Hippocampal formation (tissue), 2 donors: Measurements from ENCODE around the gene UGT1A8.
"Not testable (repeated sequence)": the region's sequence is repeated elsewhere in the genome, so short reads cannot be mapped to it uniquely, and the experiment has no call there.

Experiments used
- DNase-seq, 2 donors: peaks; one replicate each; lab custom pipeline; 2025; lab: John Stamatoyannopoulos, UW

Gene UGT1A8

DNA sequence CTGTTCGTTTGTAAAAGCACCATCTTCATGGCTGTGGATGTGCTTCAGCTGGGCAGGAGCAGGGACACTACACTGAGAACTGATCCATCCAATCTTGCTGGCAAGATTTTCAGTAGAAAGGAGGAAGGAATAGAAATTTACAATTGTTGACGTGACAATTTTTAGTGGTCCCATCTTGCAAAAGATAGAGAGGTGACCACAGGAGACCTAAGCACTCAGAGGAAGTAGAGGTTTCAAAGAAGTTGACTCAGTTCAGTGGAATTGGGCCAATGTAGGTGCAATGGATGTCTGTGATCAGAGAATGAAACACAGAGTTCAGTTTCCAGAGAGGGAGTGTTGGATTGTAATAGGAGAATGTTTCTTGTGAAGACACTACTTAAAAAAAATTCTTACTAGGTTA is 96.7 kb downstream of the UGT1A8 start:
- DNase-seq: no peak

- no peak for DNase-seq
Observed at GRCh38 chr2:233718552-233718951, 101.1 kb downstream of the UGT1A8 start, which contains the start of gene UGT1A4. UGT1A4 (plus strand) TSS chr2:233718736; CDS start chr2:233718821, 85 bp downstream.

DNA sequence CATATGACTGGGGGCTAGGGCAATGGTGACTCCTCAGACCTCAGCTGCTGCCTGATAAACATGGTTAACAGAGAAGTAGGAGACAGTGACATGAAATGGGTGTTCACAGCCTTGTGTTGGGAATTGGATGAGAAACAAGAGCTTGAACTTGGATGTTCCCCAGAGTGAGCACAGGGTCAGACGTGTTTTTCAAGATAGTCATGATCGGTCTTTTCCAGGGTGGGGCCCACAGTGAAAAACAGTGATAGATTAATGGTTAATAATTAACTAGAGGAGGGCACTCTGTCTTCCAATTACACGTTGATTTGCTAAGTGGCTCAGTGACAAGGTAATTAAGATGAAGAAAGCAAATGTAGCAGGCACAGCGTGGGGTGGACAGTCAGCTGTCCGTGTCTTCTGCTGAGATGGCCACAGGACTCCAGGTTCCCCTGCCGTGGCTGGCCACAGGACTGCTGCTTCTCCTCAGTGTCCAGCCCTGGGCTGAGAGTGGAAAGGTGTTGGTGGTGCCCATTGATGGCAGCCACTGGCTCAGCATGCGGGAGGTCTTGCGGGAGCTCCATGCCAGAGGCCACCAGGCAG is 111.4 kb downstream of the UGT1A8 start, which contains the start of gene UGT1A3:
UGT1A3 (plus strand) TSS at position 320 of the 579 bp plus-strand sequence; CDS start at position 405, 85 bp downstream.
- no peak for DNase-seq

GRCh38 chr2:233736868-233737653 is 119.6 kb downstream of the UGT1A8 start:
- not testable (repeated sequence) for DNase-seq

DNA sequence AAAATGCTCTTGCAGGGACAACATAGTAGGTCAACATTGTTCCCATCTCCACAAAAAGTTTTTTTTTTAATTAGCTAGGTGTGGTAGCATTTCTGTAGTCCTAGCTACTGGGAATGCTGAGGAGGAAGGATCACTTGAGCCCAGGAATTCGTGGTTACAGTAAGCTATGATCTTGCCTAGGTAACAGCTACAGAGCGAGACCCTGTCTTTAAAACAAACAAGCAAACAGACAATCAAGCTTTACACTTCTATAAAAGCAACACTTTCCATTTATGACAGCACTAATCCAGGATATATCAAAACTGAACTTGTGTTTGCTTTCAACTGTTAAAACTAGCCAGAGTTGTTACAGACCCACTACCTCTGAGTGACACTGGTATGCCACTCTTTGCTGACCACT is 123.4 kb downstream of the UGT1A8 start:
- DNase-seq: no peak

DNA sequence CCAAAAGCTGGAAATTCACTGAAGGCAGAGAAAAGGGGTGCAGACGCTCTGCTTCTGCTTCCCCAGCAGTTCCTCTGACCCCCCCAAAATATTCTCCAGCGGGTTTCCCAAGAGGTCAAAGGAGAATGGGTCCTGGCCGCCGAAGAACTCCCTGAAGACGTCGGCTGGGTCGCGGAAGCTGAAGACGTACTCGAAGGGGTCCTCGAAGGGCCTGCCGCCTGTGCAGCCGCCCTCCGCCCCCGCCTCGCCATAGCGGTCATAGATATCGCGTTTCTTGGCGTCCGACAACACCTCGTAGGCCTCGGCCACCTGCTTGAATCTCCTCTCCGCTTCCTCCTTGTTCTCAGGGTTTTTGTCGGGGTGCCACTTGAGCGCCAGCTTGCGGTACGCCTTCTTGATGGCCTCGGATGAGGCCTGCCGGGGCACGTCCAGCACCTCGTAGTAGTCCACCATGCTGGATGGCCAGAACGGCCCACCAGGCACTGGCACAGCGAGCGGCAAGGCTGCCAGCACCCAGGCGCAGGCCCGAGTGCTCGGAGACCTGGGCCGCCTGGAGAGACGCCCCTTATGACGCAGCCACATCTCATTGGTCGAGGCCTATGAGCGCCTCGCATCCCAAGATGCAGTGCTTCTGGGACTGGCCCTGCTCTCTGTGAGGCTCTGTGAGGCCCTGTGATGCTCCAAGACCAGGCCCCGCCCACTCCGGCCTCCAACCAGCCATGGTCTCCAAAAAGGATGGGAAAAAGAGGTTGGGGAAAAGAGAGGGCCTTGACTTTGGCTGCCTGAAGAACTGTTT is 126.2 kb downstream of the UGT1A8 start:
- no peak for DNase-seq

- DNase-seq: no peak
Observed at GRCh38 chr2:233745073-233745755, 127.8 kb downstream of the UGT1A8 start.

DNA sequence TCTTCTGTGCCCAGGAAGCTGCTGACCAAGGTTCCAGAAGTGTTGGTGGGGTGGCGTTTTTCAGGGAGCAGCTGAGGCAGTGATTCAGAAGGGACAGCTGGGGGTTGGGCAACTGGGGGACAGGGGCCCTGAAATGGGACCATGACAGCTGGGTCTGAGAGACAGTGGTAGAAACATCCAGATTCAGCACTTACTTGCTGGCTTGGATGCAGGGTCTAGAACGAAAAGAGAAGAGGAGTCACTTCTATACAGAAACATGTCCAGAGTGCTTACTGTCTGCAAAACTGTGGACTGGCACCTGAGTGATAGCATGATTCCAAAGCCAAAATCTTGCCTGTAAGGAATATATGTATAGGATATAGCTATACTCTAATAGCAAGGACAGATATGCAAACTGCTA is 128.4 kb downstream of the UGT1A8 start:
- not testable (repeated sequence) for DNase-seq

DNA sequence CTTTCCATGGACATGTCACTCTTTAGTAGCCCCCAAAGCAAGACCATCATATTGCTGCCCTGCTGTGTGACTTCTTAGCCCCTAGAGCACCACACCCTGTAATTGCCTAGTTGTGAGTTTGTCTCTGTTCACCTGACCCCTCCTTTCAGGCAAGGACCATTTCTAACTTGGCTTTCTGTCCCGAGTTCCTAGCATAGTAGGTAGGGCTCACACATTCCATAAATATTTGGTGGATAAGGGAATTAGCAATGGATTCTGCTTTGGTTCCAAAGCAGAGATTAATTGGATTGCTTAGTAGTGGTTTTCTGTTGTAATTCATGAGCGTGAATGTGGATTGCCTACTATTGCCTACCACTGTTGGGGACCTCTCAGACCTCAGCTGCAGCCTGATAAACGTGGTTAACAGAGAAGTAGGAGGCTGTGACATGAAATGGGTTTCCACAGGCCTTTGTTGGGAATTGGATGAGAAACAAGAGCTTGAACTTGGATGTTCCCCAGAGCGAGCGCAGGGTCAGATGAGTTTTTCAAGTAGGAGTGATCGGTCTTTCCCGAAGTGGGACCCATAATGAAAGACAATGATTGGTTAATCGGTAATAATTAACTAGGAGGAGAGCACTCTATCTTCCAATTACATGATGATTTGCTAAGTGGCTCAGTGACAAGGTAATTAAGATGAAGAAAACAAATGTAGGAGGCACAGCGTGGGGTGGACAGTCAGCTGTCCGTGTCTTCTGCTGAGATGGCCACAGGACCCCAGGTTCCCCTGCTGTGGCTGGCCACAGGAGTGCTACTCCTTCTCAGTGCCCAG is 129.2 kb downstream of the UGT1A8 start:
- no peak for DNase-seq

DNA sequence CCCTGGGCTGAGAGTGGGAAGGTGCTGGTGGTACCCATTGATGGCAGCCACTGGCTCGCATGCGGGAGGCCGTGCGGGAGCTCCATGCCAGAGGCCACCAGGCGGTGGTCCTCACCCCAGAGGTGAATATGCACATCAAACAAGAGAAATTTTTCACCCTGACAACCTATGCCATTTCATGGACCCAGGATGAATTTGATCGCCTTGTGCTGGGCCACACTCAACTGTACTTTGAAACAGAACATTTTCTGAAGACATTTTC is 129.8 kb downstream of the UGT1A8 start:
- DNase-seq: no peak

- not testable (repeated sequence) for DNase-seq
Observed at GRCh38 chr2:233750689-233751088, 133.3 kb downstream of the UGT1A8 start.

- DNase-seq: not testable (repeated sequence)
Observed at GRCh38 chr2:233751212-233752009, 134.0 kb downstream of the UGT1A8 start.

DNA sequence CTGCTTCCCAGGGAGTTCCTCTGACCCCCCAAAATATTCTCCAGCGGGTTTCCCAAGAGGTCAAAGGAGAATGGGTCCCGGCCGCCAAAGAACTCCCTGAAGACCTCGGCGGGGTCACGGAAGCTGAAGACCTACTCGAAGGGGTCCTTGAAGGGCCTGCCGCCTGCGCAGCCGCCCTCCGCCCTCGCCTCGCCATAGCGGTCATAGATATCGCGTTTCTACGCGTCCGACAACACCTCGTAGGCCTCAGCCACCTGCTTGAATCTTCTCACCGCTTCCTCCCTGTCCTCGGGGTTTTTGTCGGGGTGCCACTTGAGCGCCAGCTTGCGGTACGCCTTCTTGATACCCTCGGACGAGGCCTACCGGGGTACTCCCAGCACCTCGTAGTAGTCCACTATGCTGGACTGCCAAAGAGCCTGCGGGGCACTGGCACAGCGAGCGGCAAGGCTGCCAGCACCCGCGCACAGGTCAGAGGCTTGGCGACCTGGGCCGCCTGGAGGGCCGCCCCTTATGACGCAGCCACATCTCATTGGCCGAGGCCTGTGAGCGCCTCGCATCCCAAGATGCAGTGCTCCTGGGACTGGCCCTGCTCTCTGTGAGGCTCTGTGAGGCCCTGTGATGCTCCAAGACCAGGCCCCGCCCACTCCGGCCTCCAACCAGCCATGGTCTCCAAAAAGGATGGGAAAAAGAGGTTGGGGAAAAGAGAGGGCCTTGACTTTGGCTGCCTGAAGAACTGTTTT is 137.6 kb downstream of the UGT1A8 start:
- DNase-seq: no peak

- DNase-seq: no peak
Observed at GRCh38 chr2:233756429-233757081, 139.1 kb downstream of the UGT1A8 start.

DNA sequence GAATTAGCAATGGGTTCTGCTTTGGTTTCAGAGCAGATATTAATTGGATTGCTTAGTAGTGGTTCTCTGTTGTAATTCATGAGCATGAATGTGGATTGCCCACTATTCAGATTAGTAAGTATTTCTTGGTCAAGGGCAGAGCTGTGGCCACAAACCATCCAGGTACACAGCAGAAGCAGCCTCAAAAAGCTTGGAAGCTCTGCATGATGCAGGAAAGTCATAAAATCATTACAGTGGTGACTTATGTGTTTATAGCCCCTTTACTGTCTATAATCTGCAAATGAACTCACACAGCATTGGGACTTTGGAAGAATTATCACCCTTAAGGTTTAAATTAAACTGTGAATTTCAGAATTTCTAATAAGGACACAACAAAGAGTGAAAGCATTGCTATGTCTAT is 140.7 kb downstream of the UGT1A8 start:
- DNase-seq: no peak

GRCh38 chr2:233758849-233759248 is 141.4 kb downstream of the UGT1A8 start:
- DNase-seq: no peak

GRCh38 chr2:233760043-233760442 is 142.6 kb downstream of the UGT1A8 start, which contains the start of gene UGT1A1:
UGT1A1 (plus strand) TSS chr2:233760270; CDS start chr2:233760288, 18 bp downstream.
- DNase-seq: no peak

DNA sequence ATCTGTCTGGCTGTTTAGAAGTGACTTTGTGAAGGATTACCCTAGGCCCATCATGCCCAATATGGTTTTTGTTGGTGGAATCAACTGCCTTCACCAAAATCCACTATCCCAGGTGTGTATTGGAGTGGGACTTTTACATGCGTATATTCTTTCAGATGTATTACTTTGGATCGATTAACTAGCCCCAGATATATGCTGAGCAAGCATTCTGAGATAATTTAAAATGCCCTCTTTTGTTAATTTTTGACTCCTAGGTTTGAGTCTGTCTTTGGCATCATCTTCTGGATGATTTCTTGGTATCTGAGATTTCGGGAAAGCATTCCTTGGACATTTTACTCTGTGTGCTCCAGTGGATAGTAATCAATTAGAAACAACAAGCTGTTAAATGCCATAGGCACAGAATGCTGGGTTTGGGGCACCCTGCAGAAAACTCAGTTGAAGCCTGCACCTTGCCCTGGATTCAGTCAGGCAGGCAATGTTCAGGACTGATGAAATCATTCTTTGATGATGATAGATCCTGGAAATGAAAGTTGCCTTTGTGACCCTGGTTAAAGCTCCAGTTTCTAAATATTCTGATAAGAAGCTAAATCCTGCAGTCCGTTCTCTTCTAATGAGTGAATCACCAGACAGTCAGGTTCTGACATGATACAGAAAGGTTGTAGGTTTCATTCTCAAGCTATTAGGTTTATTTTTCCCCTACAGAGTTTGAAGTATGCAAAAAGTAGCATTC is 143.8 kb downstream of the UGT1A8 start:
- DNase-seq: no peak
